ENCODE measurements around the gene PNPLA7.
"Not testable (repeated sequence)": the region's sequence is repeated elsewhere in the genome, so short reads cannot be mapped to it uniquely, and the experiment has no call there.

Gene PNPLA7

GRCh38 chr9:137478962-137479861, 71.0 kb downstream of the PNPLA7 start:
- DNase-seq (ENCODE audit: low spot score), result no peak

GRCh38 chr9:137478613-137478961, 71.6 kb downstream of the PNPLA7 start:
- no peak for DNase-seq (ENCODE audit: low spot score)

- no peak for DNase-seq (ENCODE audit: low spot score)
Measured at GRCh38 chr9:137477778-137478612, 72.2 kb downstream of the PNPLA7 start.

- DNase-seq (ENCODE audit: low spot score), result no peak
Measured at GRCh38 chr9:137476856-137477255, 73.3 kb downstream of the PNPLA7 start.

- DNase-seq (ENCODE audit: low spot score), result no peak
Measured at GRCh38 chr9:137475666-137476065, 74.5 kb downstream of the PNPLA7 start.

GRCh38 chr9:137474271-137474670, 75.9 kb downstream of the PNPLA7 start:
- no peak for DNase-seq (ENCODE audit: low spot score)

GRCh38 chr9:137470785-137471184, 79.4 kb downstream of the PNPLA7 start:
- DNase-seq (ENCODE audit: low spot score), result no peak

- DNase-seq (ENCODE audit: low spot score), result no peak
Measured at GRCh38 chr9:137467896-137468295, 82.3 kb downstream of the PNPLA7 start.

GRCh38 chr9:137467161-137467581, 83.0 kb downstream of the PNPLA7 start:
- no peak for DNase-seq (ENCODE audit: low spot score)

- DNase-seq (ENCODE audit: low spot score), result not testable (repeated sequence)
Measured at GRCh38 chr9:137466389-137467085, 83.7 kb downstream of the PNPLA7 start.

- no peak for DNase-seq (ENCODE audit: low spot score)
Measured at GRCh38 chr9:137465720-137466388, 84.3 kb downstream of the PNPLA7 start.

GRCh38 chr9:137465000-137465719, 85.0 kb downstream of the PNPLA7 start:
- no peak for DNase-seq (ENCODE audit: low spot score)

GRCh38 chr9:137464291-137464999, 85.8 kb downstream of the PNPLA7 start:
- no peak for DNase-seq (ENCODE audit: low spot score)

GRCh38 chr9:137463931-137464290, 86.3 kb downstream of the PNPLA7 start:
- DNase-seq (ENCODE audit: low spot score), result no peak

GRCh38 chr9:137462986-137463930, 86.9 kb downstream of the PNPLA7 start:
- no peak for DNase-seq (ENCODE audit: low spot score)

- DNase-seq (ENCODE audit: low spot score), result no peak
Measured at GRCh38 chr9:137462396-137462985, 87.7 kb downstream of the PNPLA7 start.

GRCh38 chr9:137461663-137462395, 88.4 kb downstream of the PNPLA7 start:
- DNase-seq (ENCODE audit: low spot score), result peak; percentile 41

- DNase-seq (ENCODE audit: low spot score), result no peak
Measured at GRCh38 chr9:137461316-137461662, 88.9 kb downstream of the PNPLA7 start.

Data from RKO (cell line).